ENCODE data around the gene PDE6C.

Gene PDE6C

DNA sequence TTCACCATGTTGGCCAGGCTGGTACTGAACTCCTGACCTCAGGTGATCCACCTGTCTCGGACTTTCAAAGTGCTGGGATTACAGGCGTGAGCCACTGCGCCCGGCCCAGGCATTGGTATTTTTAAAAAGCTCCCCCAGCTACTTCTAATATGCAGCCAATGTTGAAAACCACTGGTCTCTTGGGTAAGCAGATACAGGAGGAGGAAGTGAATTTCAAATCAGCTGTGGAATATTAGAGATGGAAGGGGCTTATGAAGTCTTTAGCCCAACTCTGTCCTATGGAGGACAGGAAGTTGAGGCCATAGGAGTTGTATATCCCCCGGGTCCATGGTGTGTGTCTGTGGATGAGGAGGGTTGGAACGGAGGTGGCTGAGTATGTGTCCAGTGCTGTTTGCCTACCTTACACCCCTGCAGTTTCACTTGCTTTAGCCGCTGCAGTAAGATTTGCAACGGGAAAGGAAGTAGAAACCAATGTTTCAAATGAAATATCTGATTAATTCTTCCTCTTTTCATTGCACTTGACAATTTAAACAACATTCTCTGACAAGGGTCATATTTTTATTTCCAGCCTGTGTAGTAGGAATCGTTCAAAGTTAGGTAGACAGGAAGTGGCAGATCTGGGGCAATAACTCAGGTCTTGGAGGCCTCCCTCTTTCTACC, 3.4 kb downstream of the PDE6C start:
- Histone ChIP-seq H3K27me3 (peaks cover 4% of the 10 kb centered on the region), H3K4me1 (no peaks in the 10 kb centered on the region), H3K9me3 (no peaks in the 10 kb centered on the region), H3K4me3 (ENCODE audit: low read depth, low read length) (no peak overlapping the region), H3K36me3 (no peaks in the 10 kb centered on the region)
- no peak for DNase-seq
- TF ChIP-seq, protein P1, sequence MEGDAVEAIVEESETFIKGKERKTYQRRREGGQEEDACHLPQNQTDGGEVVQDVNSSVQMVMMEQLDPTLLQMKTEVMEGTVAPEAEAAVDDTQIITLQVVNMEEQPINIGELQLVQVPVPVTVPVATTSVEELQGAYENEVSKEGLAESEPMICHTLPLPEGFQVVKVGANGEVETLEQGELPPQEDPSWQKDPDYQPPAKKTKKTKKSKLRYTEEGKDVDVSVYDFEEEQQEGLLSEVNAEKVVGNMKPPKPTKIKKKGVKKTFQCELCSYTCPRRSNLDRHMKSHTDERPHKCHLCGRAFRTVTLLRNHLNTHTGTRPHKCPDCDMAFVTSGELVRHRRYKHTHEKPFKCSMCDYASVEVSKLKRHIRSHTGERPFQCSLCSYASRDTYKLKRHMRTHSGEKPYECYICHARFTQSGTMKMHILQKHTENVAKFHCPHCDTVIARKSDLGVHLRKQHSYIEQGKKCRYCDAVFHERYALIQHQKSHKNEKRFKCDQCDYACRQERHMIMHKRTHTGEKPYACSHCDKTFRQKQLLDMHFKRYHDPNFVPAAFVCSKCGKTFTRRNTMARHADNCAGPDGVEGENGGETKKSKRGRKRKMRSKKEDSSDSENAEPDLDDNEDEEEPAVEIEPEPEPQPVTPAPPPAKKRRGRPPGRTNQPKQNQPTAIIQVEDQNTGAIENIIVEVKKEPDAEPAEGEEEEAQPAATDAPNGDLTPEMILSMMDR (IDR thresholded peaks at IDR 0.05; ENCODE audit: low read depth, low read length) = no peak

DNA sequence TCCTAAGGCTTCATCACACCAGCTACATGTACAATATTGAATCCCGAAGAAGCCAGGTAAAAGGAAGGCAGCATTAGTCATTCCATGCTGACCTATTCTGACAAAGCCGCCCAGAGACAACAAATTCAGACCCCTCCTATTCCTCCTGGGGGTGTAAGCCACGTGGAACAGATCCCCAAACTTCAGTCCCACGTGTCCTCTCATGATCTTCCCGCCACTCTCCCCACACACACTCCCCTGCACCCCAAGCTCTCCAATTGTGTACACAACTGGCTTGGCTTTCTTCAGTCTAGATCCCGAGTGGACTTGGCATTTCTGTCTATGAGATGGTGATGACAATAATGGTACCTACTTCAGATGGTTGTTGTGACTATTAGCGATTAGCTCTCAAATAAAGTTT, 8.6 kb downstream of the PDE6C start:
- DNase-seq = no peak
- H3K27me3 ChIP-seq = peaks cover 7% of the 10 kb centered on the region
- H3K36me3 ChIP-seq = no peaks in the 10 kb centered on the region
- H3K9me3 ChIP-seq = no peaks in the 10 kb centered on the region
- no peaks in the 10 kb centered on the region for H3K4me1 ChIP-seq
- TF ChIP-seq, protein P1 (IDR thresholded peaks at IDR 0.05; ENCODE audit: low read depth, low read length) = no peak
- no peak overlapping the region for H3K4me3 ChIP-seq (ENCODE audit: low read depth, low read length)

DNA sequence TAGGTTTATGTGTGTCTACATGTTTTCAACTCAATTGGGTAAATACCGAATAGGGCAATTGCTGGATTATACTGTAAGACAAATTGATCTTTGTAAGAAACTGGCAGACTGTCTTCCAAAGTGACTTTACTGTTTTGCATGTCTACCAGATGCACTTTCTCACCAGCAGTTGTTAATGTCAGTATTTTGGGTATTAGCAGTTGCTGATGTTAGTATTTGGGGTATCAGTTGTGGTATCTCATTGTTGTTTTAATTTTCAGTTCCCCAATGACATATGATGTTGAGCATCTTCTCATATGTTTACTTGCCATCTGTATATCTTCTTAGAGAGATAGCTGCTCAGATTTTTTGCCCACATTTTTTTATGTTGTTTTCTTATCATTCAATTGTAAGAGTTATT, 10.6 kb downstream of the PDE6C start:
- Histone ChIP-seq H3K36me3 (no peaks in the 10 kb centered on the region), H3K27me3 (peaks cover 7% of the 10 kb centered on the region; the same call in 1 of the 2 replicates)

DNA sequence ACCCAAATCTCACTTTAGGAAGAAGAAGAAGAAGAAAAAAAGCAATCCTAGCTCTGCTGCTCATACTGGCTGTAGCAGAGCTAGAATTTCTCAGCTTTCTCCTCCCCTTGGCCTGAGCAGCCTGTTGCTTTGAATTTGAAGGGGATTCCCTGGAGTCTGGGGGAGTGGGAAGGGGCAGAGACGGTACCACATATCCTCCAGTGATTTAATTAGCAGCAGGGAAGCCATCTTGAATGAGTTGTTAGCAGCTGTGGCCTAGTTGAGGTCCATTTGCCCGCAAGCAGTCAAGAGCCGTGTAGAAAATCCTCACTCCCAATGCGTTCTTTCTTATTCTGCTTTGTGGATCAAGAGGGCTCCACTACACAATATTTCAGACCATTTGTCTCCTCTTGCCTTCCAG, 16.5 kb downstream of the PDE6C start:
- Histone ChIP-seq H3K9me3 (no peaks in the 10 kb centered on the region), H3K27me3 (no peaks in the 10 kb centered on the region), H3K36me3 (no peaks in the 10 kb centered on the region), H3K4me3 (ENCODE audit: low read depth, low read length) (no peak overlapping the region), H3K4me1 (no peaks in the 10 kb centered on the region)
- DNase-seq = no peak
- TF ChIP-seq, protein P1 (IDR thresholded peaks at IDR 0.05; ENCODE audit: low read depth, low read length) = no peak

More for the DNA sequence above, 10.6 kb downstream of the PDE6C start:
- Histone ChIP-seq H3K9me3 (no peaks in the 10 kb centered on the region), H3K4me1 (no peaks in the 10 kb centered on the region), H3K4me3 (ENCODE audit: low read depth, low read length) (no peak overlapping the region)
- DNase-seq = no peak
- TF ChIP-seq, protein P1 (IDR thresholded peaks at IDR 0.05; ENCODE audit: low read depth, low read length) = no peak

DNA sequence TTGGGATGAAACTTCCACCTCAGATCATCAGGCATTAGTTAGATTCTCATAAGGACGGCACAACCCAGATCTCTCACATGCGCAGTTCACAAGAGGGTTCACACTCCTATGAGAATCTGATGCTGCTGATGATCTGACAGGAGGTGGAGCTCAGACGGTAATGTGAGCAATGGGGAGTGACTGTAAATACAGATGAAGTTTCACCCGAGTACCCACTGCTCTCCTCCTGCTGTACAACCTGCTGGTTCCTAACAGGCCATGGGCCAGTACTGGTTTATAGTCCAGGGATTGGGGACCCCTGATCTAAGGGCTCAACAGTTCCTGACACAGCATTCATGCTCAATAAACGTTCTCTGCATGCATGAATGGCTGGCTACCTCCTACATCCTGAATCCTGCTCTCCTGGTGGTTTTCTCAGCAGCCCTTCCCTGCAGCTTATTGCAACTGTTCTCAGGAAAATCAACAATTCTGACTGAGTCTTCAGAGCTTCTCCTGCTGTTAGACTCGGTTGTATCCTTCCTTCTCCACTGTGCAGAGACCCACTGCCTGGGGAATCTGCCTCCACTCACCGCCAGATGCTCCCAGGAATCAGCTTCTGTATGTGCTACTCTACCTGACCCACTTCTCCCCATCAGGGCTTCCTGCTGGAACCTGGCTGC, 17.4 kb downstream of the PDE6C start:
- no peaks in the 10 kb centered on the region for H3K36me3 ChIP-seq
- DNase-seq = no peak
- TF ChIP-seq, protein P1 (IDR thresholded peaks at IDR 0.05; ENCODE audit: low read depth, low read length) = no peak
- no peak overlapping the region for H3K4me3 ChIP-seq (ENCODE audit: low read depth, low read length)
- H3K27me3 ChIP-seq = no peaks in the 10 kb centered on the region
- H3K4me1 ChIP-seq = no peaks in the 10 kb centered on the region
- H3K9me3 ChIP-seq = no peaks in the 10 kb centered on the region
